ENCODE data around the gene ERVW-1.
"Not testable (repeated sequence)": the region's sequence is repeated elsewhere in the genome, so short reads cannot be mapped to it uniquely, and the experiment has no call there.

Gene ERVW-1

GRCh38 chr7:92473989-92474388 is 3.8 kb downstream of the ERVW-1 start:
- H3K27ac ChIP-seq (ENCODE audit: low read depth, low read length, severe bottlenecking); H3K4me3 ChIP-seq (ENCODE audit: extremely low read depth, insufficient read depth, low read length, poor library complexity, severe bottlenecking): not testable (repeated sequence)

GRCh38 chr7:92468589-92468988 is 9.2 kb downstream of the ERVW-1 start:
- H3K27ac ChIP-seq (ENCODE audit: low read depth, low read length, severe bottlenecking); H3K4me1 ChIP-seq (ENCODE audit: control insufficient read depth, insufficient read depth, low read length, poor library complexity, severe bottlenecking); H3K9me3 ChIP-seq (ENCODE audit: control insufficient read depth, low read length); H3K36me3 ChIP-seq (ENCODE audit: control insufficient read depth, insufficient read depth, low read length); H3K4me3 ChIP-seq (ENCODE audit: extremely low read depth, insufficient read depth, low read length, poor library complexity, severe bottlenecking): not testable (repeated sequence)
- 81 to 100% methylated on average over 4 of the region's 9 CpGs for WGBS, 2 experiments (ENCODE audit: insufficient coverage in 2 of 2)

More at GRCh38 chr7:92473989-92474388, 3.8 kb downstream of the ERVW-1 start:
- H3K9me3 ChIP-seq (ENCODE audit: control insufficient read depth, low read length); H3K36me3 ChIP-seq (ENCODE audit: control insufficient read depth, insufficient read depth, low read length); H3K4me1 ChIP-seq (ENCODE audit: control insufficient read depth, insufficient read depth, low read length, poor library complexity, severe bottlenecking): not testable (repeated sequence)
- WGBS, 2 experiments (ENCODE audit: insufficient coverage in 2 of 2), result 95% methylated on average over 7 to 8 of the region's 10 CpGs

GRCh38 chr7:92466682-92467081 is 11.1 kb downstream of the ERVW-1 start:
- Histone ChIP-seq H3K27ac (ENCODE audit: low read depth, low read length, severe bottlenecking) (no peak overlapping the region), H3K4me1 (ENCODE audit: control insufficient read depth, insufficient read depth, low read length, poor library complexity, severe bottlenecking) (no peaks in the 10 kb centered on the region), H3K36me3 (ENCODE audit: control insufficient read depth, insufficient read depth, low read length) (no peaks in the 10 kb centered on the region), H3K4me3 (ENCODE audit: extremely low read depth, insufficient read depth, low read length, poor library complexity, severe bottlenecking) (no peak overlapping the region), H3K9me3 (ENCODE audit: control insufficient read depth, low read length) (no peaks in the 10 kb centered on the region)
- no CpG with 5 or more reads among the region's 2 CpGs for WGBS, 2 experiments (ENCODE audit: insufficient coverage in 2 of 2)

- Histone ChIP-seq H3K36me3 (ENCODE audit: control insufficient read depth, insufficient read depth, low read length) (no peaks in the 10 kb centered on the region), H3K4me1 (ENCODE audit: control insufficient read depth, insufficient read depth, low read length, poor library complexity, severe bottlenecking) (no peaks in the 10 kb centered on the region), H3K27ac (ENCODE audit: low read depth, low read length, severe bottlenecking) (no peak overlapping the region), H3K4me3 (ENCODE audit: extremely low read depth, insufficient read depth, low read length, poor library complexity, severe bottlenecking) (no peak overlapping the region), H3K9me3 (ENCODE audit: control insufficient read depth, low read length) (no peaks in the 10 kb centered on the region)
- 74 to 86% methylated on average over 2 of the region's 3 CpGs for WGBS, 2 experiments (ENCODE audit: insufficient coverage in 2 of 2)
Observed at GRCh38 chr7:92464515-92464914, 13.2 kb downstream of the ERVW-1 start.

GRCh38 chr7:92462560-92462959 is 15.2 kb downstream of the ERVW-1 start:
- WGBS, 2 experiments (ENCODE audit: insufficient coverage in 2 of 2), result 83 to 100% methylated on average over 1 to 2 of the region's 3 CpGs

GRCh38 chr7:92461027-92462003 is 16.4 kb downstream of the ERVW-1 start:
- WGBS, 2 experiments (ENCODE audit: insufficient coverage in 2 of 2), result 54 to 82% methylated on average over 2 to 3 of the region's 8 CpGs
- no peak overlapping the region for H3K27ac ChIP-seq (ENCODE audit: low read depth, low read length, severe bottlenecking)
- no peaks in the 10 kb centered on the region for H3K4me1 ChIP-seq (ENCODE audit: control insufficient read depth, insufficient read depth, low read length, poor library complexity, severe bottlenecking)
- no peak overlapping the region for H3K4me3 ChIP-seq (ENCODE audit: extremely low read depth, insufficient read depth, low read length, poor library complexity, severe bottlenecking)
- peaks cover 16% of the 10 kb centered on the region for H3K36me3 ChIP-seq (ENCODE audit: control insufficient read depth, insufficient read depth, low read length)
- H3K9me3 ChIP-seq (ENCODE audit: control insufficient read depth, low read length), result no peaks in the 10 kb centered on the region

More at GRCh38 chr7:92462560-92462959, 15.2 kb downstream of the ERVW-1 start:
- no peak overlapping the region for H3K4me3 ChIP-seq (ENCODE audit: extremely low read depth, insufficient read depth, low read length, poor library complexity, severe bottlenecking)
- H3K27ac ChIP-seq (ENCODE audit: low read depth, low read length, severe bottlenecking), result no peak overlapping the region
- H3K4me1 ChIP-seq (ENCODE audit: control insufficient read depth, insufficient read depth, low read length, poor library complexity, severe bottlenecking), result no peaks in the 10 kb centered on the region
- H3K36me3 ChIP-seq (ENCODE audit: control insufficient read depth, insufficient read depth, low read length), result peaks cover 8% of the 10 kb centered on the region
- H3K9me3 ChIP-seq (ENCODE audit: control insufficient read depth, low read length), result no peaks in the 10 kb centered on the region

- Histone ChIP-seq H3K27ac (ENCODE audit: low read depth, low read length, severe bottlenecking) (no peak overlapping the region), H3K9me3 (ENCODE audit: control insufficient read depth, low read length) (no peaks in the 10 kb centered on the region), H3K4me3 (ENCODE audit: extremely low read depth, insufficient read depth, low read length, poor library complexity, severe bottlenecking) (no peak overlapping the region), H3K36me3 (ENCODE audit: control insufficient read depth, insufficient read depth, low read length) (peaks cover 24% of the 10 kb centered on the region), H3K4me1 (ENCODE audit: control insufficient read depth, insufficient read depth, low read length, poor library complexity, severe bottlenecking) (no peaks in the 10 kb centered on the region)
- WGBS, 2 experiments (ENCODE audit: insufficient coverage in 2 of 2), result 67 to 92% methylated on average over 2 to 3 of the region's 4 CpGs
Observed at GRCh38 chr7:92460510-92460909, 17.2 kb downstream of the ERVW-1 start.

- Histone ChIP-seq H3K4me3 (ENCODE audit: extremely low read depth, insufficient read depth, low read length, poor library complexity, severe bottlenecking) (no peak overlapping the region), H3K4me1 (ENCODE audit: control insufficient read depth, insufficient read depth, low read length, poor library complexity, severe bottlenecking) (no peaks in the 10 kb centered on the region), H3K36me3 (ENCODE audit: control insufficient read depth, insufficient read depth, low read length) (peaks cover 28% of the 10 kb centered on the region), H3K27ac (ENCODE audit: low read depth, low read length, severe bottlenecking) (no peak overlapping the region), H3K9me3 (ENCODE audit: control insufficient read depth, low read length) (no peaks in the 10 kb centered on the region)
- 80% methylated on average over 1 of the region's 2 CpGs; no CpG with 5 or more reads in 1 of the 2 experiments for WGBS, 2 experiments (ENCODE audit: insufficient coverage in 2 of 2)
Observed at GRCh38 chr7:92460109-92460508, 17.6 kb downstream of the ERVW-1 start.

- peaks cover 66% of the 10 kb centered on the region for H3K36me3 ChIP-seq (ENCODE audit: control insufficient read depth, insufficient read depth, low read length)
- no peaks in the 10 kb centered on the region for H3K9me3 ChIP-seq (ENCODE audit: control insufficient read depth, low read length)
- H3K27ac ChIP-seq (ENCODE audit: low read depth, low read length, severe bottlenecking), result no peak overlapping the region
- 90 to 95% methylated on average over 2 of the region's 2 CpGs for WGBS, 2 experiments (ENCODE audit: insufficient coverage in 2 of 2)
- H3K4me3 ChIP-seq (ENCODE audit: extremely low read depth, insufficient read depth, low read length, poor library complexity, severe bottlenecking), result no peak overlapping the region
- H3K4me1 ChIP-seq (ENCODE audit: control insufficient read depth, insufficient read depth, low read length, poor library complexity, severe bottlenecking), result no peaks in the 10 kb centered on the region
Observed at GRCh38 chr7:92456236-92456635, 21.5 kb downstream of the ERVW-1 start.

GRCh38 chr7:92451645-92452044 is 26.1 kb downstream of the ERVW-1 start:
- peaks cover 75% of the 10 kb centered on the region for H3K36me3 ChIP-seq (ENCODE audit: control insufficient read depth, insufficient read depth, low read length)
- H3K27ac ChIP-seq (ENCODE audit: low read depth, low read length, severe bottlenecking), result no peak overlapping the region
- H3K4me3 ChIP-seq (ENCODE audit: extremely low read depth, insufficient read depth, low read length, poor library complexity, severe bottlenecking), result no peak overlapping the region
- no peaks in the 10 kb centered on the region for H3K9me3 ChIP-seq (ENCODE audit: control insufficient read depth, low read length)
- 100% methylated on average over 1 to 2 of the region's 2 CpGs for WGBS, 2 experiments (ENCODE audit: insufficient coverage in 2 of 2)
- no peaks in the 10 kb centered on the region for H3K4me1 ChIP-seq (ENCODE audit: control insufficient read depth, insufficient read depth, low read length, poor library complexity, severe bottlenecking)

- no peaks in the 10 kb centered on the region for H3K4me1 ChIP-seq (ENCODE audit: control insufficient read depth, insufficient read depth, low read length, poor library complexity, severe bottlenecking)
- H3K4me3 ChIP-seq (ENCODE audit: extremely low read depth, insufficient read depth, low read length, poor library complexity, severe bottlenecking), result peak overlapping the region; percentile 86
- peaks cover 41% of the 10 kb centered on the region for H3K36me3 ChIP-seq (ENCODE audit: control insufficient read depth, insufficient read depth, low read length)
- H3K27ac ChIP-seq (ENCODE audit: low read depth, low read length, severe bottlenecking), result no peak overlapping the region
- 0% methylated on average over 1 to 4 of the region's 11 CpGs for whole genome bisulfite sequencing, 2 experiments (ENCODE audit: insufficient coverage in 2 of 2)
- no peaks in the 10 kb centered on the region for H3K9me3 ChIP-seq (ENCODE audit: control insufficient read depth, low read length)
Observed at GRCh38 chr7:92448205-92448747, 29.5 kb downstream of the ERVW-1 start.
